NCI-H2196 (cell line): Measurements from ENCODE around the gene DECR2.
A peak's percentile ranks its signal among the peaks of the same experiment; 100 is the strongest.
"Not testable (repeated sequence)": the region's sequence is repeated elsewhere in the genome, so short reads cannot be mapped to it uniquely, and the experiment has no call there.

Source experiments
- DNase-seq: peaks from one replicate; lab custom pipeline; 2025; ENCODE audit not compliant: unreplicated experiment; lab: John Stamatoyannopoulos, UW

The DECR2 gene

DNA sequence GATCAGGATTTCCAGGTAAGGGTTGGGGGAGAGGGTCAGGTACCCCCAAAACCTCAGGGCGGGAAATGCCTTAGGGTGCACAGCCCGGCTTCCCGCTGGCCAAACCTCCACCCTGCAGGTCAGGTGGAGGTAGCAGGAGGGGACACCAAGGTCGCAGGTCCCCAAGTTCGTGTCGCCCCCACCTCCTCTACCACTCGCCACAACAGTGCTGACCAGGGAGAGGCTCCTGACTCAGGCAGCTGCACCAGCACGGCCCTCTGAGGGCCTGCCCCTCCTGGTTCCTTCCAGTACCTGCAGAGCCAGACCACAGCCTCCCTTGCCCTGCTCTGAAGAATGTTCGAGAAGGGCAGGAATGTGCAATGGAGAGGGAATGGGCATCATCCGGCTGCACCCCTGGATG, 35.2 kb upstream of the DECR2 start:
- DNase-seq, result no peak

DNA sequence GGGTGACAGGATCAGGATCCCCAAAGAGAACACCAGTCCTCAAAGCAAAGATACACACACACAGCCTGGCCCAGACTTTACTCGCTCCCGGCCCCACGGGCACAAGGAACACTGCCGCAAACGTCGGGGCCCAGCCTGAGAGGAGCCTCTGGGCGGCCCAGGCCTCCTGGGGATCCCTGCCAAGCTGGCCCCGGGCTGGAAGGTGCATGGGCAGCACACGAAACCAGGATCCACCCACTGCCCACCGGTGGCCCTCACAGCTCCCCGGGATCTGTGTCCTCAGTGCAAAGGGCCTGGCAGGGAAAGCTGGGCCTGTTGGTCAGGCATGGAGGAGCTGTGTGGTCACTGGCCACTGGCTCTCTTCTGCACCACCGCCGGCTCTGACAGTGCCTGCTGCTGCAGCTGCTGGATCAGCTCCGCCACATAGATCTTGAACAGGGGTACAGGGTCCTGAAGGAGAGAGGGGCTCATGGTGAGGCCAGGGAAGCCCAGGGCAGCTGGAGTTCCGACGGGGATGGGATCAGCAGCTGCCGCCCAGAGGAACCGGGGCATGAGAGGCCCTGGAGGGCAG, 34.3 kb upstream of the DECR2 start:
- DNase-seq, result no peak

DNA sequence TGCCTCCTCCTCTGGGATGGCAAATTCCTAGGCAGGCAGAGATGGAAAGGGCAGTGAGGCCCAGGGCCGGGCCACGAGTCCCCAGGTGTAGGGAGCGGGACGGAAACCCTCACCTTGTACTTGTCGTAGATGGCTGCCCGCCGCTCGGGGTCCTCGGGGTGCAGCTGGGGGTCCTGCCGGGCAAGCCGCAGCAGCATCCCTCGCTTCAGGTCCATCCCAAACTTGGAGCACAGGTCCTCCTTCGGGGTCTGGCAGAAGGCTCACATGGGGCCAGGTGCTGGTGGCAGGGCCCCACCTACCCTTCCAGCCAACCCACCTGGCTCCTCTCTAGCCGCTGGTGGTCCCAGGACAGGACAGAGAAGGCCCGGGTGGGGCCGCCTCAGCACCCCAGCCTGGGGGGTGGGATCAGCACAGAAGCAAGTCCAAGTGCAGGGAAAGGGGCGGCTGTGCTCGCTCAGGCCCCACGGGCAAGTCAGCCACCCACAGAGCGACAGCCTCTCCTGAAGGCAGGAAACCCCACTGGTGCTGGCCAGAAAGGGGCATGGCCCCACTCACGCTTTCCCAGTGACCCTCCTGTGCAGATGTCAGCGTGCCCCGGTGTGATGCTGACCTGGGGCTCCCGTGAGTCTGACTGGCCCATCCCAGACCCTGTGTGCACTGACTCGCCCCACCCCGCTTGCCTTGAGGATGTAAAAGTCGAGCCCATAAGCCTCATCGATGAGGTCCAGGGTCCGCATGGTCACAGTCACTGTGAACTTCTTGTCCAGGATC, 33.1 kb upstream of the DECR2 start:
- DNase-seq, result no peak

DNA sequence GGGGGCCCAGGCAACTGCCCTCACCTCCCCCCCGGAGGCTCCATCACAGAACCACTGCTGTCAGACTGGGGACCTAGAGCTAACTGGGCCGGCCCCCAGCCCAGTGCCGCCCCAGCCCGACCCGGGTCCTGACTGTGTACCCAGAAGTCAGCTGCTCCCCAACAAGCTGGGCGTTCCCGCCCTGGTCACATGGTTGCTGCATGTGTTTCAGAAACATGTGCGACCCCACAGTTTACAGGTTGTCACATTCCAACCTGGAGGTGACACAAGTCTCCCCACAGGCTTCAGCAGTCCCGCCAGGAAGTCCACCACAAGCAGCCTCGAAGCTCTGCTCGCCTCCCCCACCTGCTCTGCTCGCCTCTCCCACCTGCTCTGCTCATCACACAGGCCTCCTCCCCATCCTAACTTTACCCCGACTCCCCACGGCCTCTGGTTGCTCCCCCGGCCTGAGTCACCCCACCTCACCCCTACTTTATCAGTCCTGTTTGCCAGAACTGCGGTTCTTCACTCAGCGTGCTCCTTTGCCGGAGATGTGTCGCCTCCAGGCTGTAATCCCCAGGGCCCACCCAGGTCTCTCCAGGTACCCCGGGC, 32.3 kb upstream of the DECR2 start:
- no peak for DNase-seq

DNA sequence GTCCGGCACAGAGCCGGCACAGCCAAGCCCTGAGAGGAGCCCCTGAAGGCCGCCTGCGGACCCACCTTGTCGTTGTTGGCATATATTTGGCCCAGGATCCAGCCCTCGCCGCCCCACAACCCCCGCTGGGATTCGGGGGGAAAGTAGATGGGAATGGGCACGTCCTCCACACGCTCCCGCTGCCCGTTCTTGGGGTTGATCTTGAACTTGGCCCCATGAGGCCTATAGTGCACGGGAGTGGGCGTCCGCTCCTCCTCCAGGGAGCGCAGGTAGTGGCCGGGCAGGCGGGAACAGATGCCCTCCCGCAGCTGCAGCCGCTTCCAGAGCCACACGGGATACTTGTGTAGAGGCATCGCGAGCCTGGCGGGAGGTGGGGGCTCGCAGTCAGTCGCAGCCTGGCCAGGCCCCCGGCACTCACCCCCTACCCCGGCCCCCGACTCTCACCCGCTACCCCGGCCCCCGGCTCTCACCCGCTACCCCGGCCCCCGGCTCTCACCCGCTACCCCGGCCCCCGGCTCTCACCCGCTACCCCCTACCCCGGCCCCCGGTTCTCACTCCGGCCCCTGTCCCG, 31.7 kb upstream of the DECR2 start:
- no peak for DNase-seq

DNA sequence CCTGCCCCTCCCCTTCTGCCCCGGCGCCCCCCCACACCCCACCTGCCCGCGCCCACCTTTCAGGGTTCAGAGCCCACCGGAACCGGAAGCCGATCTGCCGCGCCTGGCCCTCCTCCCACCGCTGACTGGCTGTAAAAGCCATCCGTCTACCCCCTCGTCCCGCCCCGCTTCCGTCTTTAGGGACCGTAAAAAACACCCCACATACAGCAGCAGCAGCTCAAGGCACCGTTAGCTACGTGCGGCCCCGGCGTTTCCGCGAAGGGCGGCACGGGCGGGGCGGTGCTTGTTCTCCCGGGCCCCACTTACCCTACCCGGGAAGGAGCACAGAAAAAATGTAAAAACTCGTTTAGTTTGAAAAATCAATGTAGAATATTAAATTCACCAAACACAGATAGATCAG, 31.2 kb upstream of the DECR2 start, which contains the start of gene MRPL28:
Gene MRPL28, minus strand, starts transcription at position 96 of the 400 bp plus-strand sequence. CDS start 320 bp downstream, outside the sequence.
- DNase-seq, result peak; percentile 95

DNA sequence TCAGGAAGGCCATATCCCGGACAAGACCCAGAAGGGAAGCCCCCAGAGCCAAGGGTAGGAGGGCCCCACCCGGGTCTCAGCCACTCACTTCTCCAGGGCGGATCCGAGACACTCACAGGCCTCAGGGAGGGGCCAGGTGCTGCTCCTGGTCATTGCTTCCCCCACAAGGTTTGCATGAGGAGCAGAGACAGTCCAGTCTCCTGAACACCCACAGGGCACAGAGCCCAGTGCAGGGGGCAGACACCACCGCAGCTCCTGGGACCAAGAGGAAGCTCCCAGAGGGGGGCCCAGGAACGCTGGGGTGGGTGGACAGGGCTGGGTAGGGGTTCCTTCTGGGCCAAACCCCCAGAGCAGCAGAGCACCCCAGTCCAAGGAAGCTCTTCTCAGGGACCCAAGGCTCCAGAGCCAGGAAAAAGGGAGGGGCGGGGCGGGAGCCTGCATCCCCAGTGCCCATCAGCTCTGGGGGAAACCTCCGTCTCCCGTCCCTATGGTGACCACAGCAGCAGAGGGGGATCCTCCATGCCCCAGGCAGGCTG, 30.6 kb upstream of the DECR2 start:
- no peak for DNase-seq

DNA sequence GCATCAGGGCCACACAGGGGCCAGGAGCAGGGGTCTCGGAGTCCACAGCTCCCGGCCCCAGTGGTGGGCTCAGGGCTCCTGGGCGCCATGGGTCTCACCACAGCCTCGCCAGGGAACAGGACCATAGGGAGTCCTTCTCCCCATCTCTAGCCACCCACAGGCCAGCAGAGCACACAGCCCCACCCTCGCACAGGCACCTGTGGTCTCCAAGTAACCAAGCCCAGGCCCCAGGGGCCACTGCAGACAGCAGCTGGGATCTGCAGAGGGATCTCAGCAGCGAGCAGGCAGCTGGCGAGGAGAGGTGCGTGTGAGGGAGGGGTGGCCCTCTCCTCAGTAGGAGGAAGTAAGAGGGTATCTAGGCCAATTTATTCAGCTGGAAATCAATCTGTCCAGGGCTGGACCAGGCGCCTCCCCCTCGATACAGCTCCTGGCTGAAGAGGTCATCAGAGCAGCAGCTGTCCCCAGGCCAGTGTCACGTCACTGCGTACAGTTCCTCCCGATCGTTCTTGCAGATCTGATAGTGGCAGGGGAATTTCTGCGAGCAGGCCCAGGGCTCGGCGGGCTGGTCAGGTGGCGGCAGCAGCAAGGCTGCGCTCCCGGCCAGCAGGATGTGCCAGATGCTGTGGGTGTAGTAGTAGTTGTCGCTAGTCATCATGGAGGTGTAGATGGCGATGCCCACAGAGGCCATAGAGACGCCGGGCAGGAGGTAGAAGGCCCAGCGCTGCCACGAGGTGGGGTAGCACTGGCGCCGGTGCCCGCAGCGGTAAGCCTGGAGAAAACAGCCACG, 30.0 kb upstream of the DECR2 start:
- peak; percentile 89 for DNase-seq

DNA sequence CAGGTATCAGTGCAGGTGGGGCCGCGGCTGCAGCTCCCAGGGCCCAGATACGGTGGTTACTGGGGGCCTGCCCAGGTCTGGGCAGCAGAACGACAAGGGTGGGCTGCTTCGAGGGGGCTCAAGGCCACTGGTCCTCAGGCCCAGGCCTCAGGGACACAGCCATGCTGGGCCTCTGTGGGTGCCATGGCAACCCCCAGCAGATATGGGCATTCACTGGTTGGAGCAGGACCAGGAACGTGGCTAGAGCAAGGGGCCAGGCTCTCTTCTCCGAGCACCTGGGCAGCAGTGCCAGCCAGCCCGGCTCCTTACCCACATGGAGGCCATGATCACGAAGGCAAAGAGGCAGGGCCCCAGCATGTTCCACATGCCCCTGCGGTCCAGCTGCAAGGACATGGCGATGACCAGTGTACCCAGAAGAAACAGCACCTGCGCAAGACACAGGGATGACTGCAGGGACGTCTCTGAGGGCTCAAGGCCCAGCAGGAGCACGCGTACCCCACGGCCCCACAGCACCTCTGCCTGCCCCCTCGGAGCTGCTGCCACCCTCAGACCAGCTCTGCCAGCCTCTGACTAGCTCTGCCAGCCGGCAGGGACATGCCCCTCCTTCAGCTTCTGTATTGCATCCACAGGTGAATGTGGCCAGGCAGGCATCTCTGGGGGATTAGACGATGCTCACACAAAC, 29.2 kb upstream of the DECR2 start:
- peak; percentile 54 for DNase-seq

DNA sequence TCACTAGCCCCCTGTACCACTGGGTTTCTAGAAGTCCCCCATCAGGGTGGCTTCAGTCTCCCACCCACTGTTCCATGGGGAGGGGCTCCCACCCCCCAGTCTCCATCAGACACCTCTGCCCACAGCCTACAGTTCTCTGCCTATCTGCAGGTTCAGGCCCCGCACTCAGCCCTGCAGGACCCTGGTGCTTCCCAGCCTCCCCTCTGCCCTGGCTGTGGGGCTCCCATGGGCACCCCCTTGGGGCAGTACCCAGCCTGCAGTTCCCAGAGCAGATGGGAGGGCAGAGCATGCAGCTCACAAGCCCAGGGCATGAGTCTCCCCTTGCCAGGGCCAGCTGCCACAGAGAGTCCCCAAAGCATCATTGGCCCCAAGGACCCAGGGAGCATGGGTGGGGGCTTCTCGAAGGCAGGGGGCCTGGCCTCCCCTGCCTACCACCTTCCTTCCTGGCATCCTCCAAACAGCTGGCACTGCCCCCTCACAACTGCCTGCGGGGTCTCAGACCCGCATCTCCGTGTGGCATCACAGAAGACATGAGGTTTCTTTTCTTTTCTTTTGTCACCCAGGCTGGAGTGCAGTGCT, 28.6 kb upstream of the DECR2 start:
- DNase-seq, result no peak

DNA sequence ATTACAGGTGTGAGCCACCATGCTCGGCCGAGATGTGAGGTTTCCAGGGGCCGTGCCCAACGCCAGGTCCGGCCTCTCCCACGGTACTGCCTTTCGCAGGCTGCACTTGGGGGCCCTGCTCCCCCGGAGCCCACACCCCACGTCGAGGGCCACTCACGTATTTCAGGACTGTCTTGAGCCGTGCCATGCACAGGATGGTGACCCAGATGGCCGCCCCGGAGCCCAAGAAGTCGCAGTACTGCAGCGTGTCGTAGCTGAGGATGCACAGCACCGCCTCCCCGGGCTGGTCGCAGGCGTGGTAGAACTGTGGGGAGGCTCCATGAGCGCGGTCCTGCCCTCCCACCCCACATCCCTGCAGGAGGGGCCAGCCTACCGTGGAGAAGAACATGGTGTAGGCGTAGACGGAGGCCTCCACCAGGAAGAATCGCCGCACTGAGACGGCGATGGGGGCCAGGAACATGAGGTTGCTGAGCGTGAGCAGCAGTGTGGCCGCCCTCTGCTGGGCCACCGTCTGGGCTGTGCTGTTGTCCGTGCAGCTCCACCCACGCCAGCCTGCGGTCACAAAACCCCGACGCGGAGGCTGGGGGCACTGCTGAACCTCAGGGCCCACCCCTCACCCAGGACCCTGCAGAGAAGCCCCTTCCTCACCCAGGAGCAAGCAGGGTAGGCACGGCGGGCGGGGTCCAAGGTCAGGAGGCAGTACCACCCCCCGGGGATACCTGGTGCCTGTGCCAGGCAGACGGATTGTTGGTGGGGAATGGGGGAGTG, 27.7 kb upstream of the DECR2 start:
- no peak for DNase-seq

DNA sequence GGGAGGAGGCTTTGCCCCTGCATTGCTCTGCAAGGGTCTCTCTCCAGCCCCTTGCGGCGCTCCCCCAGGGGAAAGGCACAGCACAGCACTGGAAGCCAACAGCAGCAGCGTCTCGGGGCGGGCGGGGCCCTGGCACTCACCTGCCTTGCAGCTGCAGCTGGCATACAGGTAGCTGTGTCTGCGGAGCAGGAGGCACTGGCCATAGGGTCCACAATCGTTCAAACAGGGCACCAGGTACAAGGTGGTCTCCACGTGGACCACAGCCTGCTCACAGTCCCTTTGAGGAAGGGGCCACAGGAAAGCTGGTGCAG, 27.1 kb upstream of the DECR2 start:
- DNase-seq, result no peak

DNA sequence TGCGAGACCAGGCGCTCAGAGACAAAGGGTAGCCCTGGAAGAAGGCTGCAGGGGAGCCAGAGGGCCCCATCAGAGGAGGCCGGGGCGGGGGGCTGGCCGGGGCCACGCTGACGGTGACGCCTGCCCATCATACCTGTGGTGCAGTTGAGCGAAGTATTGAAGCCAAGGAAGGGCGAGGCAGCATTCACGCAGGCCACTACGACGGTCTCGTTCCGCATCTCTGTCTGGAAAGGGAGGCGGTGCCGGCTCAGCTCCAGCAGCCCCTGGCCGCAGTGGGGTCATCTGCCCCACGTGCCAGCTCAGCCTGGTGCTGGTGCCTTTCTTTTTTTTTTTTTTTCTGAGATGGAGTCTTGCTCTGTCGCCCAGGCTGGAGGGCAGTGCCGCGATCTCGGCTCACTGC, 26.5 kb upstream of the DECR2 start:
- DNase-seq, result no peak

DNA sequence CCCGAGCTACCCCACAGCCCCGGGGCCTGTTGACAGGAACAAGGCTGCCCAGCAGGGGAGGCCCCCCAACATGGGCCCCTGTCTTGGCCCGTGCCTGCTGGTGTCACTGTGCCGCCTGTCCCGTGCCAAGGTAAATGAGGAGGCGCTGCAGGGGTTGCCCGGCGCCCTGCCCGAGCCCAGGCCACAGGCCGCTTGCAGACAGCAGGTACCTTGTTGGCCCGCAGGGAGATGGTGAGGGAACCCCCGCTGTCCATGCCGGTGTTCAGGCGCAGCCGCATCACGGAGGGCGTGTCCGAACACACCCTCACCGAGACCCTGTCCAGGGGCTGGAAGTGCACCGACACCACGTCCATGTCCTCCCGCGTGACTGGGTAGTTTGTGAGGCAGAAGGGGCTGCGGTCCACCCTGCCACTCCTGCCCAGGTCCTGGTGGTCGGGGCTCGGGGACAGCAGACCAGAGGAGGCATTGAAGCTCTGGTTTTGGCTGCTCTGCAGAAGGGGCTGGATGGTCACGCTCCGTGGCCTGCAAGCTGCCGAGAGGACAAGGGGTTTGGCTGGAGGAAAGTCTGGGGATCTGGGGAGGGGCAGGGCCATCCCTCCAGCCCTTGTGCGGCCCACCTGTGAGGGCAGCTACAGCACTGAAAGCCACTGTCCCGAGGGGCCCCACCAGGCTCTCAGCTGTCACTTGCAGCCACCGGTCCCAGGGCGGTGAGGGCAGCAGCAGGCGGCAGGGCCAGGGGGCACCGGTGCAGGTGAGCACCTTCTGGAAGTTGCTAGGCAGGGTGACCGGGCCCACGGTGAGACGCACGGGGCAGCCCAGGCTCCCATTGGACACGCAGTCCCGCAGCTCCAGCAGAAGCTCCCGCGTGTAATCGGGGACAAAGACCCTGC, 25.5 kb upstream of the DECR2 start:
- no peak for DNase-seq

DNA sequence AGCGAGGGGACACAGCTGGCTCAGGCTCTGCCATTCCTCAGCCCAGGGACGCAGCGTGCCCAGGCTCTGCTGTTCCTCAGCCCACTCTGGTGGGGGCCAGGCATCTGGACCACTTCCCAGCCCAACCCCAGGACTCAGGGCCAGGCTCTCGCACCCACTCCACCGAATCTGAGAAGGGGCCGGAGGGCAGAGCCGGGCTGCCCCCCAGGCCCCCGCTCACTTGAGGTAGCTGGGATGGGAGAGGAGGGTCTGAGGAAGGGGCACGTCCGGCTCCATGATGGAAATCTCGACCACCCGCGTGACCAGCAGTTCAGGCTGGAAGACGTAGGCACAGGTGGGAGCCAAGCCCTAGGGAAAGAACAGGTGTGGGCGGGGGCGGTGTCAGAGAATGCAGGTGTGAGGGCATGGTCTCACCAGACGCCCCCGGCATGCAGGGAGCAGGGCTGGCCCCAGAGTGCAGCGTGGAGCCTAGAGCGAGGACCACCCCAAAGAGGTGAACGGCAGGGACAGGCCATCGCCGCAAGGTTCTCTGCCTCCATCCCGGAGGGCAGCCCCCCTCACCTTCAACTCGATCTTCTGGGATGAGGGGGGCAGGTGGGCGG, 24.8 kb upstream of the DECR2 start:
- no peak for DNase-seq

DNA sequence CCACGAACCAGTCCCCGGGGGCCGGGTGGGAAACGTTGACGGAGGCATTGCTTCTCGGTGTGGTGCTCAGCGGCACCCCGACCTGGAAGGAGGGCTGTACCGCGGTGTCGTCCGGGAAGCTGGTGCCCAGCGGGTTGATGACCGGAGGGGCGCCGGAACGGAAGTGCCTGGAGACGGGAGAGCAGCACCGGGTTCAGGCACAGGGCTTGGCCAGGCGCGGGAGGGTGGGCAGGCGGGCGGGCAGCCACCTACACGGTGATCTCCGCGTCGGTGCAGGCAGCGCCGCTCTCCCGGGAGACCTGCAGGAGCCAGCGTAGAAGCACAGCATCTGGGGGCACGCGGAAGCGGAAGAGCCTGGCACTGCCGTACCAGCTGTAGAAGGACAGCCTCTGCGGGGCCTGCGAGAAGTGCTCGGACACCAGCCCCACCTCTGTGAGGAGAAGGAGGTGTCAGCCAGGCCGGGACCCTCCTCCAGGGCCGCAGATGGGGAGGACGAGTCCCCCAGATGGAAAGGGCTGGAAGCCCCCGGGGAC, 24.2 kb upstream of the DECR2 start:
- no peak for DNase-seq

DNA sequence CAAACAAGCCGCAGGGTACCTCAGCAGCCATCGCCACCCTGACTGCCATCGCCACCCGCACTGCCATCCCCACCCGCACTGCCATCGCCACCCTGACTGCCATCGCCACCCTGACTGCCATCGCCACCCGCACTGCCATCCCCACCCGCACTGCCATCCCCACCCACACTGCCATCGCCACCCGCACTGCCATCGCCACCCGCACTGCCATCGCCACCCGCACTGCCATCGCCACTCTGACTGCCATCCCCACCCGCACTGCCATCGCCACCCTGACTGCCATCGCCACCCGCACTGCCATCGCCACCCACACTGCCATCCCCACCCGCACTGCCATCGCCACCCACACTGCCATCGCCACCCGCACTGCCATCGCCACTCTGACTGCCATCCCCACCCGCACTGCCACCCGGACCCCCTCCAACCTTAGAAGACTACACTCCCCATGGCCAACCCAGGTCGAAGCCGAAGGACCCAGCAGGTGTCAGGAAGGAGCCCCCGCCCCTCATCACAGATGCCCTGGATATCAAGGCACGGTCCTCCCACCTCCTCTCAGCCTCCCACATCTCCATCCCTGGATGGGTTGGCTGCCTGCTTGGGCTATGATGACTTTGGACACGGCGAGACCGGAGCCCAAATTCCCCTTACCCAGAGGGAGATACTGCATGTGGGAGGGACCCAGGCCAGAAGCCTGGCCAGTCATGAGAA, 23.4 kb upstream of the DECR2 start:
- not testable (repeated sequence) for DNase-seq
